OCI-LY3 (cell line): ENCODE results near the gene ANTXR2.

Experiments
- H2AFZ ChIP-seq: fragments of 200-600, 300-600 bp; shearing (Covaris generic); 2 replicates; pipeline ENCODE4 v1.6.0; 2014; ENCODE audit warnings: antibody characterized with exemption, low read depth, low read length
- H3K27ac ChIP-seq: fragments of 200-600, 300-600 bp; sonication (generic); 2 replicates; pipeline ENCODE4 v1.5.1; 2014; ENCODE audit warnings: mild to moderate bottlenecking, low read length, moderate library complexity, mixed read lengths
- H3K27me3 ChIP-seq: fragments of 200-600, 300-600 bp; sonication (generic); 2 replicates; pipeline ENCODE4 v1.6.1; 2014; ENCODE audit warnings: low read depth, low read length, mixed read lengths
- H3K36me3 ChIP-seq: fragments of 200-600, 300-600 bp; sonication (generic); replicated peaks from 2 replicates; pipeline ENCODE3; 2014; ENCODE audit warnings: low read depth, low read length, mixed read lengths
- H3K4me1 ChIP-seq: fragments of 300-600, 200-600 bp; sonication (generic); 2 replicates; pipeline ENCODE4 v1.6.1; 2014; ENCODE audit warnings: low read length, mixed read lengths
- H3K4me2 ChIP-seq: fragments of 200-600, 300-600 bp; sonication (generic); 2 replicates; pipeline ENCODE4 v1.6.1; 2014; ENCODE audit warnings: low read length, mixed read lengths
- H3K4me3 ChIP-seq: fragments of 300-600, 200-600 bp; sonication (generic); 2 replicates; pipeline ENCODE4 v1.5.1; 2014; ENCODE audit warnings: antibody characterized with exemption, mild to moderate bottlenecking, low read length, moderate library complexity
- H3K79me2 ChIP-seq: fragments of 300-600, 200-600 bp; shearing (Covaris generic); 2 replicates; pipeline ENCODE4 v1.6.1; 2014; ENCODE audit warnings: mild to moderate bottlenecking, low read length, mixed read lengths
- H3K9ac ChIP-seq: fragments of 300-600, 200-600 bp; shearing (Covaris generic); 2 replicates; pipeline ENCODE4 v1.6.0; 2014; ENCODE audit warnings: mild to moderate bottlenecking, low read length, moderate library complexity
- H3K9me3 ChIP-seq: fragments of 200-600, 300-600 bp; shearing (Covaris generic); 2 replicates; pipeline ENCODE4 v1.6.1; 2014; ENCODE audit warnings: low read length, mixed read lengths; ENCODE audit not compliant: insufficient read depth
- H4K20me1 ChIP-seq: fragments of 200-600, 300-600 bp; sonication (generic); 2 replicates; pipeline ENCODE4 v1.6.1; 2016; ENCODE audit warnings: low read length, mixed read lengths; ENCODE audit not compliant: insufficient read depth
- EZH2phosphoT487 ChIP-seq: fragments of 200-600 bp; shearing (Covaris generic); IDR thresholded peaks from 2 replicates; pipeline ENCODE4 v1.6.1; 2018; ENCODE audit warnings: antibody characterized with exemption, mixed run types, low read depth
- TF ChIP-seq, protein P1 (sequence below): fragments of 200-600, 300-600 bp; sonication (generic); IDR thresholded peaks from 2 replicates; pipeline ENCODE4 v1.5.1; 2014; ENCODE audit warnings: antibody characterized with exemption, low read length, low read depth

The ANTXR2 gene

DNA sequence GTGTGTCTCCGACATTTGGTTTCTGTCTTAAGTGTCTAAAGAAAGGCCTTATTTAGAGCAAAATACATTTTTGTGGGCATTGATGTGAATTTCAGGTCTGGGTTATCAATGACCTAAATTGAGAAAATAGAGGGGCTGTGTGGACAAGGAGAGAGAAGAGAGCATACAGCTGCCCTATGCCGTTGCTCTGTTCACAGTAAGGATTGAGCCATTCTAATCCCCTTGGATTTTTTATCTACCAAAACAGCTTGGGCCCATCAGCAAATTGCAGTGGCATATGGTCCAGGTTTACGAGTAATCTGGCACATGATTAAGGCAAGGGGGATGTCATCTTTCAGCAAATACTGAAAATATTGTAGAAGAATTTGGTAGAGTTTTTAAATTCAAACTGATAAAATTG lies 210.2 kb downstream of the ANTXR2 start:
- Histone ChIP-seq H3K36me3 (no peaks in the 10 kb centered on the region), H3K9me3 (no peaks in the 10 kb centered on the region), H3K27ac (no peak overlapping the region), H2AFZ (no peak overlapping the region), H4K20me1 (no peaks in the 10 kb centered on the region), H3K4me2 (no peak overlapping the region), H3K27me3 (no peaks in the 10 kb centered on the region), H3K4me3 (no peak overlapping the region), H3K4me1 (no peaks in the 10 kb centered on the region), H3K9ac (no peak overlapping the region), H3K79me2 (no peaks in the 10 kb centered on the region)
- TF ChIP-seq, protein P1, sequence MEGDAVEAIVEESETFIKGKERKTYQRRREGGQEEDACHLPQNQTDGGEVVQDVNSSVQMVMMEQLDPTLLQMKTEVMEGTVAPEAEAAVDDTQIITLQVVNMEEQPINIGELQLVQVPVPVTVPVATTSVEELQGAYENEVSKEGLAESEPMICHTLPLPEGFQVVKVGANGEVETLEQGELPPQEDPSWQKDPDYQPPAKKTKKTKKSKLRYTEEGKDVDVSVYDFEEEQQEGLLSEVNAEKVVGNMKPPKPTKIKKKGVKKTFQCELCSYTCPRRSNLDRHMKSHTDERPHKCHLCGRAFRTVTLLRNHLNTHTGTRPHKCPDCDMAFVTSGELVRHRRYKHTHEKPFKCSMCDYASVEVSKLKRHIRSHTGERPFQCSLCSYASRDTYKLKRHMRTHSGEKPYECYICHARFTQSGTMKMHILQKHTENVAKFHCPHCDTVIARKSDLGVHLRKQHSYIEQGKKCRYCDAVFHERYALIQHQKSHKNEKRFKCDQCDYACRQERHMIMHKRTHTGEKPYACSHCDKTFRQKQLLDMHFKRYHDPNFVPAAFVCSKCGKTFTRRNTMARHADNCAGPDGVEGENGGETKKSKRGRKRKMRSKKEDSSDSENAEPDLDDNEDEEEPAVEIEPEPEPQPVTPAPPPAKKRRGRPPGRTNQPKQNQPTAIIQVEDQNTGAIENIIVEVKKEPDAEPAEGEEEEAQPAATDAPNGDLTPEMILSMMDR, result no peak
- no peak for TF ChIP-seq EZH2phosphoT487

DNA sequence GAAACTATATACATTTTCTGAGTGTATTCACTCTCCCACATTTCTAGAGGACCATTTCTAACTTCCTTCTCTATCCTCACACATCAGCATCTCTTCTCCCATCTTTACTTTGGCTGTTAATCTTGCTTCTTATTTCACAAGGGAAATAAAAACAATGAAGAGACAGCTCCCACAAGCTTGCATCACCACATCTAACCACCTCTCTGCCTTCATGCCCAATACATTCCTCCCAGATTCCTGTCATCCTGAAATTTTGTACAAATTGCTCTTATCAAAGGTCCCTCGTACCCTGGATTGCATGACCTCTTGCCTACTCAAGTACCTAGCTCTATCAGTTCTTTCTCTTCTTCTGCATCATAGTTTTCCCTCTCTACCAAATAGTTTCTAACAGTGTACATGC lies 215.2 kb downstream of the ANTXR2 start:
- Histone ChIP-seq H3K4me2 (no peak overlapping the region), H3K9me3 (no peaks in the 10 kb centered on the region), H2AFZ (no peak overlapping the region), H3K4me3 (no peak overlapping the region), H3K79me2 (no peaks in the 10 kb centered on the region), H3K27me3 (no peaks in the 10 kb centered on the region), H3K4me1 (no peaks in the 10 kb centered on the region), H3K36me3 (no peaks in the 10 kb centered on the region), H3K27ac (no peak overlapping the region), H3K9ac (no peak overlapping the region), H4K20me1 (no peaks in the 10 kb centered on the region)
- TF ChIP-seq, protein P1, result no peak
- no peak for TF ChIP-seq EZH2phosphoT487

DNA sequence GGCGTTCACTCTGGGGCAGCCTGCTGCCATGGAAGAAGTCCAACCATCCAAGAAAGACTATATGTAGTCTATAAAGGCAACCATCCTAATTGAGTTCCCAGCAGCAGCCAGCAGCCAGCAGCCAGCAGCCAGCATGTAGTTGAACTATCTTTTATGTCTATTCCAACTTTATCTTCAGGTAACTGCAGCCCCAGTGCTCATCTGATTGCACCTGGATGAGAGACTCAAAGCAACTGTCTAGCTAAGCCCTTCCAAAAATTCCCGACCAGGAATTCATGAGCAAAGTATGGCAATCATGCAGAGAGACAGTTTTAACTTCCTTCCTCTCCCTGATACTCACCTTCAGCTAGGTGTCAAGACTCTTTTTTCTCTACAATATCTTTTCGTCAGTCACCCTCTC lies 216.8 kb downstream of the ANTXR2 start:
- no peak overlapping the region for H3K27ac ChIP-seq
- no peak overlapping the region for H3K4me3 ChIP-seq
- no peak overlapping the region for H3K9ac ChIP-seq
- H4K20me1 ChIP-seq, result no peaks in the 10 kb centered on the region
- no peak for TF ChIP-seq EZH2phosphoT487
- TF ChIP-seq, protein P1, result no peak
- no peak overlapping the region for H2AFZ ChIP-seq
- no peaks in the 10 kb centered on the region for H3K79me2 ChIP-seq
- H3K4me2 ChIP-seq, result no peak overlapping the region
- no peaks in the 10 kb centered on the region for H3K36me3 ChIP-seq
- no peaks in the 10 kb centered on the region for H3K4me1 ChIP-seq
- no peaks in the 10 kb centered on the region for H3K27me3 ChIP-seq
- no peaks in the 10 kb centered on the region for H3K9me3 ChIP-seq

DNA sequence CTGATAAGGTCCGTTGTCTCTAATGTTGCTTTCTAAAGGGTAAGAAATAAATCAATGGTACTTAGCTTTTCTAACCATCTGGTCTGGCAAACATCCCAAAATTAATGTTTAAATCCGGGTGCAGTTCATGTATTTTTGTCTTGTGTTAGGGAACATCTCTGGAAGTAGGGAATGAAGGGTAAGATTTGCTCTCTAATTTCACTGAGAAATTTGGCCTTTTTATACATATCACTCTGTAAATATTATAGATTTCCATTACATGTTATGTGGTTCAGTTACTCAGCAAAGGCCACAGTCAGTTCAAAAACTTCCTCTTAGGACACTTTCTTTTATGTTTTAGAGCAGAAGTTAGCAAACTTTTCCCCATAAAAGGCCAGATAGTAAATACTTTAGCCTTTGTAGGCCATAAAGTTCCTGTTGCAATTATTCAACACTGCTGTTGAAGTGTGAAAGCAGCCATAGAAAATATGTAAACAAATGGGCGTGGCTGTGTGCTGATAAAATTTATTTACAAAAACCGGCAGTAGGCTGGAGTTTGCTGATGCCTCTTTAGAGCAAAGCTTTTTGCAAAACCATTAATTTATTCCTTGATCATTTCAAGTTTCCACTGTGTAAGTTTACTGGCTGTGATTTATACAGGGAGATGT lies 218.1 kb downstream of the ANTXR2 start:
- Histone ChIP-seq H2AFZ (no peak overlapping the region), H3K4me1 (no peaks in the 10 kb centered on the region), H3K4me3 (no peak overlapping the region), H3K27ac (no peak overlapping the region), H3K9ac (no peak overlapping the region), H4K20me1 (no peaks in the 10 kb centered on the region), H3K27me3 (no peaks in the 10 kb centered on the region), H3K79me2 (no peaks in the 10 kb centered on the region), H3K4me2 (no peak overlapping the region), H3K9me3 (no peaks in the 10 kb centered on the region), H3K36me3 (no peaks in the 10 kb centered on the region)
- TF ChIP-seq, protein P1, result no peak
- no peak for TF ChIP-seq EZH2phosphoT487
